IPS DF 6.9 (cell line): ENCODE measurements around the gene PANX1.

ENCODE experiments used
- DNase-seq: peaks from one replicate; pipeline ENCODE4 v3.0.0-alpha.2; 2013; ENCODE audit warnings: low read depth, low spot score
- H3K27ac ChIP-seq: one replicate; pipeline ENCODE4 v1.5.1; 2013; ENCODE audit warnings: low read length, control low read depth
- H3K27me3 ChIP-seq: 2 replicates; pipeline ENCODE4 v1.6.1; 2013; ENCODE audit warnings: mild to moderate bottlenecking, low read length; ENCODE audit not compliant: control insufficient read depth, insufficient read depth
- H3K36me3 ChIP-seq: 2 replicates; pipeline ENCODE4 v1.6.1; 2013; ENCODE audit warnings: low read length; ENCODE audit not compliant: control insufficient read depth, insufficient read depth
- H3K4me1 ChIP-seq: 2 replicates; pipeline ENCODE4 v1.6.1; 2013; ENCODE audit warnings: low read length; ENCODE audit not compliant: control insufficient read depth, insufficient read depth
- H3K4me3 ChIP-seq: 2 replicates; pipeline ENCODE4 v1.5.1; 2013; ENCODE audit warnings: mild to moderate bottlenecking, low read length
- H3K9me3 ChIP-seq: 2 replicates; pipeline ENCODE4 v1.6.1; 2013; ENCODE audit warnings: low read length, inconsistent platforms; ENCODE audit not compliant: control insufficient read depth, insufficient read depth
- WGBS: extraction: QIAGEN DNeasy Blood & Tissue Kit; methylation state at CpG from one replicate; pipeline ENCODE4 v1.1.7; 2013; ENCODE audit warnings: mixed read lengths, missing lambda C conversion rate; ENCODE audit not compliant: insufficient read length, insufficient coverage; 5-methylcytosine and 5-hydroxymethylcytosine counted together

PANX1 gene

DNA sequence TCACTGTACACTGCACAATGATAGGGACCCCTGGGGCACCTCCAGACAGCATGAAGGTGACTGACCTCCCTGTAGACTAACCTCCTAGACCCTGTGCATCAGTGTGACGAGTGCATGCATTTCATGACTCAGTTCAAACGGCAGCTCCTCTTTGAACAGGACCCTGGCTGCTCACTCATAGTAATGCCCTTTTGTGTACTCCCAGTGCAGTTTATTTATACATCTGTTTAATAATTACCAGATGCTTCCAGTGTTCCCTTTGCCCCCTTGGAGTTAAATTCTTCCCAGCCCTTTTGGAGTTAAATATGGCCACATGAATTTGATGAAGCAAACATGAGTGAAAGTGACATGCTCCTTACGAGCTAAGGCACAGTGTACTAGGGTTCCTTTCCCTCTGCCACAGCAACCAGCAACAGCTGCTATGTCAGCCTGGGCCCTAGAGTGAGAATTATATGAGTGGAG, 72.4 kb downstream of the PANX1 start:
- WGBS: no CpG with 5 or more reads among the region's 3 CpGs

DNA sequence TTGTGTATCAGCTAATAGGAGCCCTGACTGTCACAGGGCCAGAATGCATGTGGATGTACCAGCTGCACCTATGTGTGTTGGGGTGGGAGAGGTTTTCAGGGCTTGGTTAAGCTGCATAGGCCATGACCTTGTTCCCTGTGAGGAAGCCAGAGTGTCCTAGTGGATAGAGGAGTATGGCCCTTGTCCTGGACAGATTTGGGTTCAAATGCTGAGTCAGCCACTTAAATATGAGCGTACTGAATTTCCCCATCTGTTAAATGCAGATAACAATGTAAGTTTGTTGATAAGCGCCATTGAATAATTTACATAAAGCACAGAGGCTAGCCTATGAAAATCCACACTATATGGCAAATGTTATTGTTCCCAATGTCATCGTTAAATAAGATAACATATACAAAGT, 74.4 kb downstream of the PANX1 start:
- Histone ChIP-seq H3K9me3 (no peaks in the 10 kb centered on the region), H3K36me3 (no peaks in the 10 kb centered on the region), H3K4me3 (no peak overlapping the region), H3K27ac (no peak overlapping the region), H3K27me3 (no peaks in the 10 kb centered on the region), H3K4me1 (no peaks in the 10 kb centered on the region)
- no peak for DNase-seq
- no CpG with 5 or more reads among the region's 3 CpGs for WGBS

More for the DNA sequence above, 72.4 kb downstream of the PANX1 start:
- H3K27ac ChIP-seq: no peak overlapping the region
- no peaks in the 10 kb centered on the region for H3K27me3 ChIP-seq
- H3K4me3 ChIP-seq: no peak overlapping the region
- DNase-seq: no peak
- no peaks in the 10 kb centered on the region for H3K36me3 ChIP-seq
- H3K4me1 ChIP-seq: no peaks in the 10 kb centered on the region
- H3K9me3 ChIP-seq: no peaks in the 10 kb centered on the region

- H3K27me3 ChIP-seq: no peaks in the 10 kb centered on the region
- DNase-seq: no peak
- no peak overlapping the region for H3K27ac ChIP-seq
- WGBS: no CpG with 5 or more reads among the region's 2 CpGs
- no peaks in the 10 kb centered on the region for H3K36me3 ChIP-seq
- no peaks in the 10 kb centered on the region for H3K4me1 ChIP-seq
- H3K9me3 ChIP-seq: no peaks in the 10 kb centered on the region
- H3K4me3 ChIP-seq: no peak overlapping the region
These were observed 82.7 kb downstream of the PANX1 start for GRCh38 chr11:94211261-94211830.

DNA sequence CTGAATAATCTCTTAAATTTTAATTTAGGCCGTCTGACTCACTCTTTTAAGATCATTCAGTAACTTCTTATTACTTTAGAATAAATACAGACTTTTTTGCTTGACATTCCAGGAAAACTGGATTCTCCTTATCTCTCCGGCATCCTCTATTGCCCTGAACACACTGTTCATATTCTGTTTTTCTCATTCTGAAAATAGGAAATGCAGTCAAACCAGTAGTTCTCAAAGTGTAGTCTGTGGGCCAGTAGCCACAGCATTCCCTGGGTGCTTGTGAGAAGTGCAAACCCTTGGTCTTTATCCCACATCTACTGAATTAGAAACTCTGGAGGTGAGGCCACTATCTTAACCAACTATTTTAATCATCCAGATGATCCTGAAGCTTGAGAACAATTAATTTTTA, 84.3 kb downstream of the PANX1 start:
- Histone ChIP-seq H3K27me3 (no peaks in the 10 kb centered on the region), H3K4me3 (no peak overlapping the region), H3K9me3 (no peaks in the 10 kb centered on the region), H3K4me1 (no peaks in the 10 kb centered on the region), H3K36me3 (no peaks in the 10 kb centered on the region), H3K27ac (no peak overlapping the region)
- no peak for DNase-seq
- WGBS: no CpG with 5 or more reads among the region's 2 CpGs

GRCh38 chr11:94217705-94218104, 89.1 kb downstream of the PANX1 start:
- no peaks in the 10 kb centered on the region for H3K36me3 ChIP-seq
- no peaks in the 10 kb centered on the region for H3K27me3 ChIP-seq
- no peak overlapping the region for H3K4me3 ChIP-seq
- no CpG with 5 or more reads among the region's 1 CpG for WGBS
- no peak for DNase-seq
- no peaks in the 10 kb centered on the region for H3K4me1 ChIP-seq
- H3K9me3 ChIP-seq: peaks cover 3% of the 10 kb centered on the region; the same call in 1 of the 2 replicates
- H3K27ac ChIP-seq: no peak overlapping the region

DNA sequence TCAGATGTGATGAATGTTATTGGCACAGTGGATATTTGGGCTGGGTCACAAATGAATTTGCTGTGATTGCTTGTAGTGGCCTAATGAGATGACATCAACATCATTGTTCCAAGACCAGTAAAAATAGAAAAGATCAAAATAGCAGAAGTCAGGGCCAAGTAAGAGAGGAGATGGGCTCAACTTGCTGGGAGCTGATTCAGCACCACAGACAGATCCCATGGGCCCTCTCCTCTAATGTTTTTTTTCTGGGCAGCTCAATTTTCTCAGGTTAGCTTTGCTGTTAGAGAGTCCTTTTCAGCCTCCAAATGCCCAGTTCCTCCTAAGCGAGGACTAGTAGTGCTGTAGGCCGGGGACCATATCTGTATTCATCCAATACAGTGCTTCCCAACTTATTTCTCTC, 89.7 kb downstream of the PANX1 start:
- WGBS: no CpG with 5 or more reads among the region's 2 CpGs
- Histone ChIP-seq H3K4me1 (no peaks in the 10 kb centered on the region), H3K27me3 (no peaks in the 10 kb centered on the region), H3K4me3 (no peak overlapping the region), H3K9me3 (peaks cover 3% of the 10 kb centered on the region; the same call in 1 of the 2 replicates), H3K36me3 (no peaks in the 10 kb centered on the region), H3K27ac (no peak overlapping the region)
- no peak for DNase-seq

- H3K4me3 ChIP-seq: no peak overlapping the region
- WGBS: no CpG with 5 or more reads among the region's 5 CpGs
- H3K4me1 ChIP-seq: no peaks in the 10 kb centered on the region
- no peaks in the 10 kb centered on the region for H3K36me3 ChIP-seq
- no peak overlapping the region for H3K27ac ChIP-seq
- no peaks in the 10 kb centered on the region for H3K27me3 ChIP-seq
- H3K9me3 ChIP-seq: peaks cover 3% of the 10 kb centered on the region; the same call in 1 of the 2 replicates
- DNase-seq: no peak
These were observed 91.1 kb downstream of the PANX1 start for GRCh38 chr11:94219771-94220170.

GRCh38 chr11:94224078-94224477, 95.4 kb downstream of the PANX1 start:
- no peak for DNase-seq
- Histone ChIP-seq H3K4me1 (no peaks in the 10 kb centered on the region), H3K4me3 (no peak overlapping the region), H3K27me3 (no peaks in the 10 kb centered on the region), H3K27ac (no peak overlapping the region), H3K36me3 (no peaks in the 10 kb centered on the region), H3K9me3 (peaks cover under 1% of the 10 kb centered on the region; the same call in 1 of the 2 replicates)
- WGBS: no CpG with 5 or more reads among the region's 3 CpGs
